ENCODE data around the gene PKNOX2.

PKNOX2 gene

GRCh38 chr11:125247431-125247830 is 82.9 kb downstream of the PKNOX2 start:
- no peak for DNase-seq (ENCODE audit: low read depth)
- no peak for TF ChIP-seq CTCF (IDR thresholded peaks at IDR 0.05; ENCODE audit: control insufficient read depth, insufficient read depth, low read depth, low read length, missing control alignments)
- no peak overlapping the region for H3K4me3 ChIP-seq (ENCODE audit: control insufficient read depth, low read depth, low read length)

- no peak for DNase-seq (ENCODE audit: low read depth)
- H3K4me3 ChIP-seq (ENCODE audit: control insufficient read depth, low read depth, low read length) = no peak overlapping the region
- no peak for TF ChIP-seq CTCF (IDR thresholded peaks at IDR 0.05; ENCODE audit: control insufficient read depth, insufficient read depth, low read depth, low read length, missing control alignments)
Measured at GRCh38 chr11:125250318-125251213, 86.0 kb downstream of the PKNOX2 start.

GRCh38 chr11:125251214-125251545 is 86.6 kb downstream of the PKNOX2 start:
- no peak for DNase-seq (ENCODE audit: low read depth)
- TF ChIP-seq CTCF (IDR thresholded peaks at IDR 0.05; ENCODE audit: control insufficient read depth, insufficient read depth, low read depth, low read length, missing control alignments) = no peak
- H3K4me3 ChIP-seq (ENCODE audit: control insufficient read depth, low read depth, low read length) = no peak overlapping the region

GRCh38 chr11:125251956-125252355 is 87.4 kb downstream of the PKNOX2 start:
- H3K4me3 ChIP-seq (ENCODE audit: control insufficient read depth, low read depth, low read length) = no peak overlapping the region
- no peak for DNase-seq (ENCODE audit: low read depth)
- TF ChIP-seq CTCF (IDR thresholded peaks at IDR 0.05; ENCODE audit: control insufficient read depth, insufficient read depth, low read depth, low read length, missing control alignments) = no peak

- no peak for DNase-seq (ENCODE audit: low read depth)
- TF ChIP-seq CTCF (IDR thresholded peaks at IDR 0.05; ENCODE audit: control insufficient read depth, insufficient read depth, low read depth, low read length, missing control alignments) = no peak
- no peak overlapping the region for H3K4me3 ChIP-seq (ENCODE audit: control insufficient read depth, low read depth, low read length)
Measured at GRCh38 chr11:125253289-125253688, 88.7 kb downstream of the PKNOX2 start.

- DNase-seq (ENCODE audit: low read depth) = no peak
- no peak overlapping the region for H3K4me3 ChIP-seq (ENCODE audit: control insufficient read depth, low read depth, low read length)
- TF ChIP-seq CTCF (IDR thresholded peaks at IDR 0.05; ENCODE audit: control insufficient read depth, insufficient read depth, low read depth, low read length, missing control alignments) = no peak
Measured at GRCh38 chr11:125253795-125254525, 89.4 kb downstream of the PKNOX2 start.
